Measurements from ENCODE around the gene ARHGAP22. TPM values are rescaled to one million over a fixed set of nuclear protein-coding genes. Genes with fewer than 3 reads are reported as not detected.

Gene ARHGAP22
- total RNA-seq, 3 donors from 2014 or later (not counting 1 experiment from before 2014, with no cell fraction given), result 0.21 to 0.40 TPM; not detected in 1

- WGBS (ENCODE audit: insufficient coverage), result 76% methylated on average over 3 of the region's 3 CpGs
Observed at GRCh38 chr10:48468866-48469511, 135.9 kb downstream of the ARHGAP22 start.

GRCh38 chr10:48468130-48468790 is 136.6 kb downstream of the ARHGAP22 start:
- Mint-ChIP-seq H3K36me3 (no peaks in the 10 kb centered on the region), H3K4me3 (no peak overlapping the region), H3K27ac (no peak overlapping the region), H3K4me1 (no peaks in the 10 kb centered on the region), H3K9me3 (no peaks in the 10 kb centered on the region), H3K27me3 (ENCODE audit: low read depth in 2 of 2) (no peaks in the 10 kb centered on the region)
- no peak for ATAC-seq
- H3K4me3 ChIP-seq (ENCODE audit: low read length), result no peak overlapping the region
- DNase-seq, result no peak
- no peaks in the 10 kb centered on the region for H3K9me3 ChIP-seq (ENCODE audit: control insufficient read depth, insufficient read depth, low read length)
- H3K27ac ChIP-seq (ENCODE audit: low read length), result no peak overlapping the region
- intact Hi-C loops (cut with micrococcal nuclease), result no loop called here
- no peaks in the 10 kb centered on the region for H3K27me3 ChIP-seq (ENCODE audit: control insufficient read depth, insufficient read depth, low read length)
- TF ChIP-seq CTCF (IDR thresholded peaks at IDR 0.05), result no peak
- no peaks in the 10 kb centered on the region for H3K4me1 ChIP-seq (ENCODE audit: control insufficient read depth, insufficient read depth, low read length)
- no peaks in the 10 kb centered on the region for H3K36me3 ChIP-seq (ENCODE audit: control insufficient read depth, insufficient read depth, low read length)
- 41% methylated on average over 3 of the region's 3 CpGs for WGBS (ENCODE audit: insufficient coverage)

More at GRCh38 chr10:48468866-48469511, 135.9 kb downstream of the ARHGAP22 start:
- H3K27ac ChIP-seq (ENCODE audit: low read length), result no peak overlapping the region
- no peaks in the 10 kb centered on the region for H3K4me1 ChIP-seq (ENCODE audit: control insufficient read depth, insufficient read depth, low read length)
- DNase-seq, result no peak
- Mint-ChIP-seq H3K4me3 (no peak overlapping the region), H3K36me3 (no peaks in the 10 kb centered on the region), H3K27me3 (ENCODE audit: low read depth in 2 of 2) (no peaks in the 10 kb centered on the region), H3K9me3 (no peaks in the 10 kb centered on the region), H3K4me1 (no peaks in the 10 kb centered on the region), H3K27ac (no peak overlapping the region)
- no peak overlapping the region for H3K4me3 ChIP-seq (ENCODE audit: low read length)
- H3K36me3 ChIP-seq (ENCODE audit: control insufficient read depth, insufficient read depth, low read length), result no peaks in the 10 kb centered on the region
- no peaks in the 10 kb centered on the region for H3K9me3 ChIP-seq (ENCODE audit: control insufficient read depth, insufficient read depth, low read length)
- no peak for ATAC-seq
- intact Hi-C loops (cut with micrococcal nuclease), result no loop called here
- no peaks in the 10 kb centered on the region for H3K27me3 ChIP-seq (ENCODE audit: control insufficient read depth, insufficient read depth, low read length)
- TF ChIP-seq CTCF (IDR thresholded peaks at IDR 0.05), result no peak

- WGBS (ENCODE audit: insufficient coverage), result 82% methylated on average over 4 of the region's 4 CpGs
- Mint-ChIP-seq H3K27ac (no peak overlapping the region), H3K36me3 (no peaks in the 10 kb centered on the region), H3K4me1 (no peaks in the 10 kb centered on the region), H3K4me3 (no peak overlapping the region), H3K9me3 (no peaks in the 10 kb centered on the region), H3K27me3 (ENCODE audit: low read depth in 2 of 2) (no peaks in the 10 kb centered on the region)
- Histone ChIP-seq H3K9me3 (ENCODE audit: control insufficient read depth, insufficient read depth, low read length) (no peaks in the 10 kb centered on the region), H3K36me3 (ENCODE audit: control insufficient read depth, insufficient read depth, low read length) (no peaks in the 10 kb centered on the region), H3K4me3 (ENCODE audit: low read length) (no peak overlapping the region), H3K4me1 (ENCODE audit: control insufficient read depth, insufficient read depth, low read length) (no peaks in the 10 kb centered on the region), H3K27me3 (ENCODE audit: control insufficient read depth, insufficient read depth, low read length) (no peaks in the 10 kb centered on the region), H3K27ac (ENCODE audit: low read length) (no peak overlapping the region)
- no peak for TF ChIP-seq CTCF (IDR thresholded peaks at IDR 0.05)
- DNase-seq, result no peak
- intact Hi-C loops (cut with micrococcal nuclease), result no loop called here
- no peak for ATAC-seq
Observed at GRCh38 chr10:48467669-48468068, 137.2 kb downstream of the ARHGAP22 start.
